ENCODE results near the gene NATD1. TPM values are rescaled to one million over a fixed set of nuclear protein-coding genes. Genes with fewer than 3 reads are reported as not detected.
A peak's percentile ranks its signal among the peaks of the same experiment; 100 is the strongest.

The NATD1 gene
- total and polyA plus RNA-seq, 2 of the 8 experiments (the other 6 are each of a cell fraction or from before 2014, with no cell fraction given) = 5.4 to 8.4 TPM

- TF ChIP-seq CHD7 (IDR thresholded peaks at IDR 0.05; ENCODE audit: insufficient replicate concordance, low read length) (no peak), POU5F1 (IDR thresholded peaks at IDR 0.05; ENCODE audit: low read depth, low read length) (no peak), RFX5 (IDR thresholded peaks at IDR 0.05; ENCODE audit: borderline replicate concordance, low read depth, low read length) (no peak), CBX8 (IDR thresholded peaks at IDR 0.05; ENCODE audit: borderline replicate concordance, low read depth, low read length) (no peak), HDAC2 (IDR thresholded peaks at IDR 0.05; ENCODE audit: borderline replicate concordance in 1 of 2, low read depth in 2 of 2, low read length in 2 of 2) (peak in 1 of 2 experiments; percentile 80; a peak in 1 of 4 replicates), RXRA (IDR thresholded peaks at IDR 0.05; ENCODE audit: insufficient read depth, low read depth, low read length) (no peak), SP4 (IDR thresholded peaks at IDR 0.05; ENCODE audit: low read length) (no peak), SIRT6 (IDR thresholded peaks at IDR 0.05; ENCODE audit: low read length) (no peak), YY1 (IDR thresholded peaks at IDR 0.05; ENCODE audit: low read depth, low read length) (no peak), KDM4A (IDR thresholded peaks at IDR 0.05; ENCODE audit: low read depth, low read length, severe bottlenecking) (peak; percentile 98), RBBP5 (IDR thresholded peaks at IDR 0.05; ENCODE audit: borderline replicate concordance, low read depth, low read length) (0 out of 2 replicates have a peak, but pooled peaks have one; percentile 63)
Measured at GRCh38 chr17:21275579-21276263, 22.5 kb upstream of the NATD1 start (continued).
